Chondrocyte (in vitro differentiated cells): ENCODE results near the gene VPS8. TPM values are rescaled to one million over a fixed set of nuclear protein-coding genes. Genes with fewer than 3 reads are reported as not detected.
"Not testable (repeated sequence)": the region's sequence is repeated elsewhere in the genome, so short reads cannot be mapped to it uniquely, and the experiment has no call there.

Experiments used
- DNase-seq: peaks from one replicate; pipeline ENCODE4 v3.0.0; 2021; ENCODE audit warnings: mixed read lengths, low spot score
- H3K27ac Mint-ChIP-seq: one replicate; pipeline ENCODE4 v1.8.0; 2021; ENCODE audit warnings: mild to moderate bottlenecking, moderate library complexity, mixed read lengths; ENCODE audit not compliant: unreplicated experiment
- H3K27me3 Mint-ChIP-seq: 2 replicates; pipeline ENCODE4 v1.8.0; 2021; ENCODE audit warnings: low read depth, mixed read lengths
- H3K36me3 Mint-ChIP-seq: 2 replicates; pipeline ENCODE4 v1.8.0; 2021; ENCODE audit warnings: low read depth, mixed read lengths
- H3K4me1 Mint-ChIP-seq: 2 replicates; pipeline ENCODE4 v1.8.0; 2021; ENCODE audit warnings: low read depth, mild to moderate bottlenecking, mixed read lengths
- H3K4me3 Mint-ChIP-seq: one replicate; pipeline ENCODE4 v1.8.0; 2021; ENCODE audit warnings: mild to moderate bottlenecking, moderate library complexity, mixed read lengths; ENCODE audit not compliant: unreplicated experiment
- H3K9me3 Mint-ChIP-seq: 2 replicates; pipeline ENCODE4 v1.8.0; 2021; ENCODE audit warnings: low read depth, mixed read lengths
- CTCF ChIP-seq: fragments of 200-600 bp; sonication (generic); IDR thresholded peaks from 2 replicates; pipeline ENCODE4 v1.5.0; 2021; ENCODE audit warnings: antibody characterized with exemption, mild to moderate bottlenecking, moderate library complexity
- total RNA-seq: library from RNA; stranded (reverse); gene quantifications from 3 replicates; pipeline ENCODE4 v1.2.1, GENCODE V29; 2021

Gene VPS8
- total RNA-seq, 1 donor from 2014 or later: 53.7 TPM

DNA sequence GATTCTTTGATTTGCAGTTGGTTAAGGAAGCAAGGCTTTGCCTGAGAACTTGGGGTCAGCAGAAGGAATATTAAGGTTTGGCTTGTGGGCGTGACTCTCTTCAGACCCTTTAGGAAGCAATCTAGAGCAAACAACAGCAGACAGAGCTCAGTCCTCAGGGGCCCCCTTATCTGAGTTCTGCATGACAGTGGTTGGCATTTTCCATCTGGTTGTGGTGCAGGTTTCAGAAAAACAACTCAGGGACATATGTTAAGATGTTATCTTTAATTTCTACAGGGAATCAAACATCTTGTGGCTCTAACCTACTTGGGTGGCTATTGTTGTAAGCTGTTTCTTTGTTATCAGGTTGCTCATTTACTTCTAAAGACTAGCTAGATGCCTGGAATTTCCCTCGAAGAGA is 141.4 kb downstream of the VPS8 start:
- Mint-ChIP-seq H3K36me3 (peaks cover 19% of the 10 kb centered on the region), H3K27me3 (no peaks in the 10 kb centered on the region), H3K4me1 (no peaks in the 10 kb centered on the region), H3K4me3 (no peak overlapping the region), H3K27ac (no peak overlapping the region), H3K9me3 (no peaks in the 10 kb centered on the region)
- DNase-seq: no peak
- TF ChIP-seq CTCF: no peak

- TF ChIP-seq CTCF: no peak
- no peaks in the 10 kb centered on the region for H3K4me1 Mint-ChIP-seq
- H3K4me3 Mint-ChIP-seq: no peak overlapping the region
- no peaks in the 10 kb centered on the region for H3K9me3 Mint-ChIP-seq
- H3K27ac Mint-ChIP-seq: no peak overlapping the region
- peaks cover 21% of the 10 kb centered on the region for H3K36me3 Mint-ChIP-seq
- no peak for DNase-seq
- no peaks in the 10 kb centered on the region for H3K27me3 Mint-ChIP-seq
Measured at GRCh38 chr3:184954251-184954650, 142.3 kb downstream of the VPS8 start.

DNA sequence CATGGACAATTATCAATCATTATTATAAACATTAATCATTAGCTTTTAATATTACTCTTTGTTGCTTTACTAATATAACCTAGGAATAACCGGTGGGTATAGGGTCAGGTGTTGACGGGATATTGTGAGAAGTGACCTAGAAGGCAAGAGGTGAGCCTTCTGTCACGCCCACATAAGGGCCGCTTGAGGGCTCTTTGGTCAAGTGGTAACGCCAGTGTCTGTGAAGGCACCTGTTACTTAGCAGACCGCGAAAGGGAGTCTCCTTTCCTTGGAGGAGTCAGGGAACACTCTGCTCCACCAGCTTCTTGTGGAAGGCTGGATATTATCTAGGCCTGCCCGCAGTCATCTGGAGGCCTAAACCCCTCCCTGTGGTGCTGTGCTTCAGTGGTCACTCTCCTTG is 142.9 kb downstream of the VPS8 start:
- DNase-seq, H3K4me3 Mint-ChIP-seq, H3K27ac Mint-ChIP-seq, H3K9me3 Mint-ChIP-seq, H3K4me1 Mint-ChIP-seq, H3K27me3 Mint-ChIP-seq: not testable (repeated sequence)
- peaks cover 19% of the 10 kb centered on the region for H3K36me3 Mint-ChIP-seq

DNA sequence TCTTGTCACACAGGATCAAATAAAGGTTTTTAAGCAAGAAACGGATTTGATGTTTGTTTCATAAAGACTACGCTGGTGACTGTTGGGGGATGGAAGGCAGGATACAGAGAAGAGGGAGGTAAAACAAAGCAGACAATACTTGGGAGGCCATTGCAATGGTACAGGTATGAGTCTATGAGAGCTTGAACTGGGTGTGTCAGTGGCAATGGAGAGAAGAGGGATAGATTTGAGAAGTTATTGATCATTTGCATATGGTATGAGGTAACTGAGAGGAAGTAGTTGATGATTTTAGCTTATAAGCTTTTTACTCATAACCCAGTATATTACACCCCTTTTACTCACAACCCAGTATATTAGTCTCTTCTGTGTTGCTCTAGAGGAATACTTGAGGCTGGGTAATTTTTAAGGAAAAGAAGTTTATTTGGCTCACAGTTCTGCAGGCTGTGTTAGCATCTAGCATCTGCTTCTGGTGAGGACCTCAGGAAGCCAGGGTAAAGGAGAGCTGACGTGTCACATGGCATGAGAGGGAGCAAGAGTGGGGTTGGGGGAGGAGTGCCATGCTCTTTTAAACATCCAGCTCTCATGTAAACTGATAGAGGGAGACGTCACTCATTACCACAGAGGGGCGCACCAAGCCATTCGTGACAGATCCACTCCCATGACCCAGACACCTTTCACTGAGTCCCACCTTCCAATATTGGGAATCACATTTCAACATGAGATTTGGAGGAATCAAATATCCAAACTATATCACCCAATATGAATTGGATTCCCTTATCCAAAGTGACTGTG is 153.9 kb downstream of the VPS8 start:
- no peaks in the 10 kb centered on the region for H3K4me1 Mint-ChIP-seq
- peaks cover 23% of the 10 kb centered on the region for H3K36me3 Mint-ChIP-seq
- H3K4me3 Mint-ChIP-seq: no peak overlapping the region
- TF ChIP-seq CTCF: no peak
- no peak overlapping the region for H3K27ac Mint-ChIP-seq
- no peaks in the 10 kb centered on the region for H3K9me3 Mint-ChIP-seq
- no peak for DNase-seq
- no peaks in the 10 kb centered on the region for H3K27me3 Mint-ChIP-seq

GRCh38 chr3:184968115-184968514 is 156.1 kb downstream of the VPS8 start:
- Mint-ChIP-seq H3K4me1 (no peaks in the 10 kb centered on the region), H3K27ac (no peak overlapping the region), H3K9me3 (no peaks in the 10 kb centered on the region), H3K4me3 (no peak overlapping the region), H3K27me3 (no peaks in the 10 kb centered on the region), H3K36me3 (peaks cover 33% of the 10 kb centered on the region)
- no peak for DNase-seq
- no peak for TF ChIP-seq CTCF

- Mint-ChIP-seq H3K36me3 (peaks cover 47% of the 10 kb centered on the region), H3K9me3 (peaks cover 13% of the 10 kb centered on the region), H3K27me3 (no peaks in the 10 kb centered on the region), H3K27ac (no peak overlapping the region), H3K4me1 (no peaks in the 10 kb centered on the region), H3K4me3 (no peak overlapping the region)
- DNase-seq: no peak
- no peak for TF ChIP-seq CTCF
Measured at GRCh38 chr3:184970186-184970585, 158.2 kb downstream of the VPS8 start.
